ENCODE data around the gene TBC1D2. TPM values are rescaled to one million over a fixed set of nuclear protein-coding genes. Genes with fewer than 3 reads are reported as not detected.

The TBC1D2 gene
- total RNA-seq, 4 donors from 2014 or later = 29.9 to 61.8 (median 41.0) TPM

- Histone ChIP-seq H3K4me1 (no peaks in the 10 kb centered on the region), H3K27me3 (no peaks in the 10 kb centered on the region), H3K4me3 (no peak overlapping the region), H3K27ac (peak overlapping the region in 1 of 4 donors; percentile 35), H3K9me3 (no peaks in the 10 kb centered on the region), H3K36me3 (peaks cover 0 to 54% (median 0%) of the 10 kb centered on the region in 3 donors)
- WGBS, 2 donors = 82 to 84% methylated on average over 9 of the region's 9 CpGs
- DNase-seq (ENCODE audit: low spot score in 2 of 2) = no peak
- no peak for TF ChIP-seq CTCF (IDR thresholded peaks at IDR 0.05)
- no peak for TF ChIP-seq EP300 (IDR thresholded peaks at IDR 0.05)
- TF ChIP-seq POLR2A (IDR thresholded peaks at IDR 0.05) = no peak
Measured at GRCh38 chr9:98234245-98234825, 21.1 kb downstream of the TBC1D2 start.

DNA sequence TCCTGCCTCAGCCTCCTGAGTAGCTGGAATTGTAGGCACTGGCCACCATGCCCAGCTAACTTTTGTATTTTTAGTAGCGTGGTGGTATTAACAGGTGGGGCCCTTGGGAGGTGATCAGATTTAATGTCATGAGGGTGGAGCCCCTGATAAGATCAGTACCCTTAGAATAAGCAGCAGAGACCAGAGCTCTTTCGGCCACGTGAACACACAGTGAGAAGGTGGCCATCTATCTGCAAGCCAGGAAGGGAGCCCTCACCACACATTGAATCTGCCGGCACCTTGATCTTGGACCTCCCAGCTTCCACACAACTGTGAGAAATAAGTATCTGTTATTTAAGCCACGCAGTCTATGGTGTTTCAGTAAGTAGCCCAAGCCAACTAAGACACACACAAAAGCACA lies 22.5 kb downstream of the TBC1D2 start:
- no peak for DNase-seq (ENCODE audit: low spot score in 2 of 2)
- TF ChIP-seq POLR2A (IDR thresholded peaks at IDR 0.05) = no peak
- no peak for TF ChIP-seq CTCF (IDR thresholded peaks at IDR 0.05)
- TF ChIP-seq EP300 (IDR thresholded peaks at IDR 0.05) = no peak
- Histone ChIP-seq H3K27me3 (no peaks in the 10 kb centered on the region), H3K4me3 (no peak overlapping the region), H3K9me3 (no peaks in the 10 kb centered on the region), H3K36me3 (peaks cover 0 to 65% (median 0%) of the 10 kb centered on the region in 3 donors), H3K4me1 (peaks cover 0 to 5% (median 0%) of the 10 kb centered on the region in 4 donors), H3K27ac (no peak overlapping the region)
- 89 to 91% methylated on average over 5 of the region's 5 CpGs for WGBS, 2 donors

DNA sequence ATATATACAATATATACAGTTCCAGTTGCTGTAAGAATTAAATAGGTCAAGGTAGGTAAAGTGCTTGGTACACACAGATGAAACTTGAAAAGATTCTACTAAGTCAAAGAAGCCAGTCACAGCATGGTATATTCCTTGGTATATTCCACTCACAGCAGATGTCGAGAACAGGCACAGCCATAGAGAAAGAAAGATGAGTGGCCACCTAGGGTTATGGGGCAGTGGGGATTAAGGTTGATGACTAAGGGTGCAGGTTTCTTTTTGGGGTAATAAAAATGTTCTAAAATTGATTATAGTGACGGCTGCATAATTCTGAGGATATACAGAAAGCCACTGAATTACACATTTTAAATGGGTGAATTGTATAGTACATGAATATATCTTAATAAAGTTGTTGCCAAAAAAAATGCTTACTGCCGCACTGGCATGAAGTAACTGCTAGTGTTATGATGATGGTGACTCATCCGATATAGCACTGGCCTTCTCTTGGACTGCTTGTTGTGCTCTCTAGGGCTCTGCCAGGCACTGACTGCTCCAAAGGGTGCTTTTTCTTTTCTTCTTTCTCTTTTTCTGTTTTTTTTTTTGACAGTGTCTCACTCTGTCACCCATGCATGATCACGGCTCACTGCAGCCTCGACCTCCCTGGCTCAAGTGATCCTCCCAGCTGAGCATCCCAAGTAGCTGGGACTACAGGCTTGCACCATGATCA lies 23.5 kb downstream of the TBC1D2 start:
- TF ChIP-seq POLR2A (IDR thresholded peaks at IDR 0.05) (no peak), EP300 (IDR thresholded peaks at IDR 0.05) (no peak), CTCF (IDR thresholded peaks at IDR 0.05) (no peak)
- H3K4me3 ChIP-seq = no peak overlapping the region
- H3K27me3 ChIP-seq = no peaks in the 10 kb centered on the region
- no peak for DNase-seq (ENCODE audit: low spot score in 2 of 2)
- peaks cover 0 to 75% (median 0%) of the 10 kb centered on the region in 3 donors for H3K36me3 ChIP-seq
- H3K4me1 ChIP-seq = peaks cover 0 to 6% (median 0%) of the 10 kb centered on the region in 4 donors
- WGBS, 2 donors = 48 to 55% methylated on average over 6 of the region's 6 CpGs
- H3K9me3 ChIP-seq = no peaks in the 10 kb centered on the region
- H3K27ac ChIP-seq = peak overlapping the region in 1 of 4 donors; percentile 39

GRCh38 chr9:98230789-98231188 lies 24.7 kb downstream of the TBC1D2 start:
- peaks cover 0 to 86% (median 0%) of the 10 kb centered on the region in 3 donors for H3K36me3 ChIP-seq
- H3K9me3 ChIP-seq = no peaks in the 10 kb centered on the region
- WGBS, 2 donors = 93 to 95% methylated on average over 6 of the region's 6 CpGs
- H3K4me1 ChIP-seq = peaks cover 0 to 12% (median 3%) of the 10 kb centered on the region in 4 donors
- no peaks in the 10 kb centered on the region for H3K27me3 ChIP-seq
- no peak overlapping the region for H3K4me3 ChIP-seq
- no peak for DNase-seq (ENCODE audit: low spot score in 2 of 2)
- no peak for TF ChIP-seq CTCF (IDR thresholded peaks at IDR 0.05)
- TF ChIP-seq EP300 (IDR thresholded peaks at IDR 0.05) = no peak
- no peak for TF ChIP-seq POLR2A (IDR thresholded peaks at IDR 0.05)
- no peak overlapping the region for H3K27ac ChIP-seq

- 92 to 94% methylated on average over 6 of the region's 6 CpGs for WGBS, 2 donors
- Histone ChIP-seq H3K27ac (no peak overlapping the region), H3K36me3 (peaks cover 0 to 87% (median 0%) of the 10 kb centered on the region in 3 donors), H3K27me3 (no peaks in the 10 kb centered on the region), H3K9me3 (no peaks in the 10 kb centered on the region), H3K4me3 (no peak overlapping the region), H3K4me1 (peaks cover 0 to 13% (median 5%) of the 10 kb centered on the region in 4 donors)
- TF ChIP-seq EP300 (IDR thresholded peaks at IDR 0.05) = no peak
- TF ChIP-seq POLR2A (IDR thresholded peaks at IDR 0.05) = no peak
- TF ChIP-seq CTCF (IDR thresholded peaks at IDR 0.05) = no peak
- no peak for DNase-seq (ENCODE audit: low spot score in 2 of 2)
Measured at GRCh38 chr9:98230304-98230703, 25.1 kb downstream of the TBC1D2 start.
